ENCODE measurements around the gene JAML.
"Not testable (repeated sequence)": the region's sequence is repeated elsewhere in the genome, so short reads cannot be mapped to it uniquely, and the experiment has no call there.

JAML gene

DNA sequence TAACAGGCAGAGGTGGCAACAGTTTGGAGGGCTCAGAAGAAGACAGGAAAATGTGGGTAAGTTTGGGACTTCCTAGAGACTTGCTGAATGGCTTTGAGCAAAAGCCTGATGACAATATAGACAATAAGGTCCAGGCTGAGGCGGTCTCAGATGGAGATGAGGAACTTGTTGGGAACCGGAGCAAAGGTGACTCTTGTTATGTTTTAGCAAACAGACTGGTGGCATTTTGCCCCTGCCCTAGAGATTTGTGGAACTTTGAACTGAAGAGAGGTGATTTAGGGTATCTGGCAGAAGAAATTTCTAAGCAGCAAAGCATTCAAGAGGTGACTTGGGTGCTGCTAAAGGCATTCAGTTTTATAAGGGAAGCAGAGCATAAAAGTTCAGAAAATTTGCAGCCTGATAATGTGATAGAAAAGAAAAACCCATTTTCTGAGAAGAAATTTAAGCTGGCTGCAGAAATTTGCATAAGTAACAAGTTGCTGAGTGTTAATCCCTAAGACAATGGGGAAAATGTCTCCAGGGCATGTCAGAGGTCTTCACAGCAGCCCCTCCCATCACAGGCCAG, 33.8 kb downstream of the JAML start:
- not testable (repeated sequence) for DNase-seq

DNA sequence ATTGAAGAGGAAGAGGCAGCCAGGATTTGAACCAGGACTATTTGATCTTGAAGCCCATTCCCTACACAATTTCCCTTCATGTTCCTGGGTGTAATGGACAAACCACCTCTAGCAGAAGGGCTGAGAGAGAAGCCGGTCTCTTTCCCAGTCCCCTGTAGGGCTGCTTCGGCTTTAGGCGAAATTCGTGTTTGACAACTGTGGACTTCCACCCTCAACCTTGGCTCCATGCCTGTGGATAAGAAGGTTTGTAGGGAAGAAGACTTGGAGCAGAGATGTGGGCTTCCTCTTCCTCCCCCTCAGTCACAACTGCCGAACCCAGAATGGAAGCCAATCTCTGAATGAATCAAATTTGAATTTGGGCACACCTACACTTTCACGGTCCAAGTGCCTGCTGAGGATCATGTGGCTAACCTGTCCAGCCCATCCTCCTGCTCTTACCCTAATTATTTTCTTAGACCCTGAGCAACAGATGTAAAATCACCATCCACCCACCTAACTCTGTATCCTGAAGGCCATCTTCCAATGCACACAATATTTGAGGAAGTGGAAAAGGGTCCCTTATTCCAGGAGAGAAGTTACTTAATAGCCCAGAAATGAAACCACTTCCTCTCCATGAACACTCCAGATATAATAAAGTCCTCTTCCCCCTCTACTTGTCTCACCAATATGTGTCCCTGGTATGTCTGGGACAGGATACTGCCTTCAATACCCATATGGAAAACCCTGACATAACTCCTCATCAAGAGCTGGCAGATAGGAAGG, 38.3 kb downstream of the JAML start:
- no peak for DNase-seq

DNA sequence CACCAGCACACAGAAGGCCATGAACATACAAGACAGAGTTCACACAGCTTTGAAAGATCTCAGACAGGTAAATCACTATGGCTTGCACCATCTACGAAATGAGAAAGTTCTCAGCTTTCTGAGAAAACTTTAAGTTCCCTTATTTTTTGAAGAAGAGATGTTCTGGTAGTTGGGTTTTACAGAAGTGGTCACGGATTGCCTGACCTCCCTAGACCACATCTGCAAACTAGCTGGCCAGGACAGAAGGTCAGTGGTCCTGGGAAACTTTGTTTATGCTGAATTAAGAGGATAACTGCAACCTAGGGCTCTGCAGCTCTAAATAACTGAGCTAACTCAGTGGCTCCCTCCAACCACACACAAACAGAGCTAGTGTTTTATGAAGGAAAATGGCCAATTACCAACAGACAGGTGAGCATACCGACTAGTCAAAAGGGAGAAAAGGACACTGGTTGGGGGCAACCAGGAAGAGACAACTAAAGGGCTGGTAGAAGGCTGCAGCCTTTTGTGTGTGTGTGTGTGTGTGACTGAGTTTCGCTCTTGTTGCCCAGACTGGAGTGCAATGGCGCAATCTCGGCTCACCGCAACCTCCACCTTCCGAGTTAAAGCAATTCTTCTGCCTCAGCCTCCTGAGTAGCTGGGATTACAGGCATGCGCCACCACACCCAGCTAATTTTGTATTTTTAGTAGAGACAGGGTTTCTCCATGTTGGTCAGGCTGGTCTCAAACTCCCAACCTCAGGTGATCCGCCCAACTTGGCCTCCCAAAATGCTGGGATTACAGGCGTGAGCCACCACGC, 39.8 kb downstream of the JAML start:
- DNase-seq, result no peak

GRCh38 chr11:118183691-118184090, 41.1 kb downstream of the JAML start:
- not testable (repeated sequence) for DNase-seq

DNA sequence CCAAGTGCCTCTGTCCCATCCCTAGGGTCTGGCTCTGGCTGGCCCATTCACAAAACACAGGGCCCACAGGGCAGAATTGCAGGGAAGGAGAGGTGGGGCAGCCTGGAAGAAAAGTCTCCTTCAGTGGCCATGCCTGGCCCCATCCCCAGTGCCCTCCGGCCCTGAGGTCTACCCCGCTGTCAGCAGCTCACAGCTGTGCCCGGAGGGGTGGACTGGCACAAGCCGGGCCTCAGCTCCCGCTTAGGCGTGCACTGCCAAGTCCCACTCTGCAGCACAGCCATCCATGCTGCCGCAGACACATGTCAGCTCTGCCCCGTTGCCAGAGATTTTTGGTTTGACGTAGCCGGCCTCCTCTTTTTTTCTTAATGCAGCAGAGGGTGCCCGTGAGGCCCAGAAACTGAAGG, 44.5 kb downstream of the JAML start:
- DNase-seq, result no peak

- DNase-seq, result no peak
These were observed 48.1 kb downstream of the JAML start for GRCh38 chr11:118176778-118177134.

DNA sequence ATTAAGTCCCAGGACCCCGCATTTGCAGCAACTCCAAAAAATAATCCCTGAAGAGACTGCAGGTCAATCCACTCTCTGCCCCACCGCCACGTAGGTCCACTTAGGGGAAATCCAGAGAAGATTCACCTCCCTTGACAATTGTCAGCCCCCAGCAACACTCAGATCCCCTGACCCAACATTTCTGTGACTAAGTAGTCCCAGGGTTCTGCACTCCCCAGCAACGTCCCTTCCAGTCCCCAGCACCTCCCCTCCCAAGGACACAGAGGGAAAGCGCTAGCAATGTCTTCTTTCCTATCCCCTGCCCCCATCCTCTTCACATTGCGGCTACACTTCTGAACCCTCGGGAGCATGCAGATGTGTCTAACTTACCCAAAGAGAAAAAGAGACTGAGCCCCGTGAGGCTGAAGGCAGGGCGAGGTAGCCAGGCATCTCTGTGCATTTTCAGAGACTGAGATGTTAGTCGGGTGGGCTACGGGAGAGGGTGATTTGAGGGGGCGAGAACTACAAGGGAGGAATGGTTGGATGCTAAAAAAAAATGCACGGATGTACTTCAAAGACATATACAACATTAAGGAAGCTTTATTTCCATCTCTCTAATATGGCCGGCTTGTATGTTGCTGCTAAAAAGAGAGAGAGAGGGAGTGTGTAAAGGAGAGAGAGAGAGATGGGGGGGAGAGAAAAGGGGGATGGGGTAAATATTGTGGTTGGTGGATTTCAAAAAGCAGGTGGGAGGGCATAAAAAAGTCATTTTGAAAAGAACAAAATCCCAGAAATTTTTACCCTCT, 48.6 kb downstream of the JAML start, which contains the start of gene SCN2B:
TSS of gene SCN2B (minus strand) at position 647 of the 785 bp plus-strand sequence. CDS start at position 439, 208 bp downstream.
- DNase-seq, result no peak

DNA sequence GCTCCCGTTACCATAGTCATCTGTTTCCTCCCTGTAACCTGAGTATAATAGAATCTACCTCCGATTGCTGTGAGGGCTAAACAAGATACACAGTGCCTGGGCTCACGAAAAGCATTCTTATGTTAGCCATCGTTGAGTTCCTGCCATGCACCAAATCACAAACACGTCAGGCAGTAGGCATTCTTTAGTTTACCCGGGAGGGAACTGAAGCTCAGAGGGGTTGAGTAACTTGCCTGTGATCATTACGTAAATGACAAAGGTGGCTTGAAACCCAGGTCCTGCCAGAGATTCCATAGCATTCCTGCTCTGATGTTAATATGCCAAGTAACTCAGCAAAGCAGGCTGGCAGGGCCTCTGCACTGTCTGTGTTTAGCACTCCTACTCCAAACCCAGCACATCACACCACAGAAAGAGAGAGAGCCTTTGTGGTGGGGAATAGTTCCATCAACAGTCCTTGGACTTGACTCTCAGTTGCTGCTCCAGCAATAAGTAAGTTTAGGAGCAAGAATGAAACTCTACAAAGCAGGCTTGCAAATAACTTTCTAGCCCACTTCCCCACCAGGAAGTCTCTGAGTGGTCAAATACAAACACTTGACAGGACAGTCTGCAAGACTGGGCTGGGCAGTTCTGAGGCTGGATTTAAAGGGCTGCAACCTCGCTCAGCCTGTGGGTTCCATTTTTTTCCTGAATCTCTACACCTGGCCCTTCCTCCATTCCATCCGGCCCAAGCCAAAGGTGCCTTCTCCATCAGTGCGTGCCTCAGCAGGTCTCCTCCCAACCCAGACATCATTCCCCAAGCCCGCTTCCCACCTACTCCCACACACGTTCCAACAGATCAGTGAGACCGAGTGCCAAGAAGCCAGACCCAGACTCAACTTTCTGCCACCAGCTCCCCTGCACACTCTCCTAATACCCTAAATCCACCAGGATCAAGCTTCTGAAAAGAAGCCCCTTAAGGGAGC, 49.5 kb downstream of the JAML start:
- DNase-seq, result no peak

- no peak for DNase-seq
These were observed 50.7 kb downstream of the JAML start for GRCh38 chr11:118174006-118174567.

GRCh38 chr11:118172356-118172755, 52.5 kb downstream of the JAML start:
- no peak for DNase-seq

DNA sequence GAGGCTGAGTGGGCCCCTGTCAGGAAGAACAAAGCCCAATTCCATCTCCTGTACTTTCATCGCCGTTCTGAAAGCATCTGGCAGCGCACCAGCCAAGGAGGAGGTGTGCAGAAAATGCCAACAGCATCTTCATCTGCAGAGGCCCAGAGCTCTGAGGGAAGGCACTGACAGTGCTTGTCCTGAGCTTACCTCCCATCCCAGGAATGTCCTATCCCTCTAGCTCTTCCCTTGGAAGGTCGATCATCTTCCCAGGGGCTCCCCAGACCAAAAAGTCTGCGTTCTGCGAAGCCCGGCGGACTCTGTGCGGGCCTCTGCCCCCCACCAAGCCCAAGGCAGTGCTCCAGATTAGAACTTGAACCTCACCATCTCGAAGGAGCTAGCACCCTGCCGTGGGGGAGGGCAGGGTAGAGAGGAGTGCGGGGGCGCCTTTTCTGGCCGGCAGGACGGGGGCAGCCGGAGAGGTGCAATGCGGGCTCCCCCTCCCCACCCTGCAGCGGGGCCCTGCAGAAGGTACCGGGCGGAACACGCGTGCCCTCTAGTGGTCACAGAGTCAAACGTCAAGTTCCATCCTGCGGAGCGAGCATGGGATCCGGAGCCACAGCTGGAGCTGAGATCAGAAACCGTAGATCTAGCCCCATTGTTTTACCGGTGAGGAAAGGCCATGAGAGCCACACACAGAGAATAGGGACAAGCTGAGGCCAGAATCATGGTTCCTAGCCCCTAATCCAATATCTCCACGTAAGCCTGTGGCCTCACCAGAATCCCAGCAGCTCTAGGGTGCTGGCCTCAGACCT, 53.3 kb downstream of the JAML start:
- DNase-seq, result no peak

- DNase-seq, result no peak
These were observed 53.9 kb downstream of the JAML start for GRCh38 chr11:118170882-118171268.

- DNase-seq, result no peak
These were observed 54.6 kb downstream of the JAML start for GRCh38 chr11:118170231-118170630.

DNA sequence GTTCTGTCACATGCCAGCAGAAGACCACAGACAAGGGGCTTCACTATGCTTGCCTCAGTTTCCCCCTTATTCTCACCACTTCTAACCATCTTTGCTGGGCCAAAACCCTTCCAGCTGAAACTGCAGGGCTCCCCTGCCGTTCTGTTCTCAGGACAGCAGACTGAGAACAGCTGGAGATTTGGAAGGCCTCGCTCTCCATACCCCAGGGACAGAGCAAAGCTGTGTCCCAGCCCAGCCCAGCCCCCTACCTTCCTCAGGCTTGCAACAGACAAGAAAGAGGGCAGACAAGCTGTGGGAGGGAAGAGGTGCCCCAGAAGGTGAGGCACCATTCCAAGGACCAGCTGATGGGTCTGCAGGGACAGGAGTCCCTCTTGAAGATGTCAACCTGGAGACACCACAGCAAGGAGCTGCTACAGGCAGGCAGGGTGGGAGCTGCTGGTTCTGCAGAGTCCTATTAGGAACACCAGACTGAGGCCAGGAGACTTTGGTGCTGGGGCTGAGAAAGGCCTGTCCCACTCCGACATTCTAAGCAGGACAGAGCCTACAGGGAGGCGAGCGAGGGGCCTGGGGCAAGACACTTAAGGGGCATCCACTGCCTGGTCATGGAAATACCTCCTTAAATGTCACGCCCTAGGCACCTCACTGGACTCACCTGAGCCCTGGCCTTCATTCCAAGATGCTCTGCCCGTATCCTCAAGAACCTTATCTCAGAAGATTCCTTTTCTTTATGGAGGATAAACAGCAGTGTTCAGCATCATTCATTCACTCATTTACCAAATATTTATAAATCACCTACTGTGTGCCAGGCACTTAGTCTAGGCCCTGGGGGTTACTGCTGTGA, 55.3 kb downstream of the JAML start:
- DNase-seq, result no peak

GRCh38 chr11:118168751-118169150, 56.1 kb downstream of the JAML start:
- DNase-seq, result no peak

GRCh38 chr11:118168316-118168715, 56.5 kb downstream of the JAML start:
- DNase-seq, result no peak

GRCh38 chr11:118167906-118168305, 56.9 kb downstream of the JAML start:
- DNase-seq, result no peak

DNA sequence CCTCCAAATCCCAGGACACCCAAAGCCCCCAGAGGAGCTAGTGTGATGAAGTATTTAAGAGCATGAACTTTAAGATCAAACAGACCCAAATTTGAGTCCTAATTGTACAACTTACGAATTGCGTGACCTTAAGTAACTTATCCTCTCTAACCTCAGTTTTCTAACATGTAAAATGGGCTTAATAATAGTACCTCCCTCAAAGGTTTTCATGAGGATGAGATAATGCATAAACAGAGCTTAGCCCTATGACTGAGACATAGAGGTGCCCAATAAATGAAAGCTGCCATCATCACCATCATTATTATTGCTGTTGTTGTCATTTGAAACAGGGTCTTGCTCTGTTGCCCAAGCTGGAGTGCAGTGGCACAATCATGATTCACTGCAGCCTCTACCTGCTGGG, 57.6 kb downstream of the JAML start:
- DNase-seq, result no peak

- no peak for DNase-seq
These were observed 58.2 kb downstream of the JAML start for GRCh38 chr11:118166641-118167040.

GRCh38 chr11:118164885-118165284, 59.9 kb downstream of the JAML start:
- no peak for DNase-seq

All from cortex of kidney (tissue), 1 donor.